Stimulated activated CD4-positive, alpha-beta T cell treated with anti-CD3 and anti-CD28 coated beads, TNF-alpha, amount 100 ng/mL, for 1 hour (primary cell): ENCODE data around the gene JAKMIP2.
"Not testable (repeated sequence)": the region's sequence is repeated elsewhere in the genome, so short reads cannot be mapped to it uniquely, and the experiment has no call there.

Experiments used
- DNase-seq, 3 donors: peaks; one replicate each; pipeline ENCODE4 v3.0.0-alpha.2; 2020; ENCODE audit warnings: low read depth in 3 of 3, low spot score in 1 of 3

JAKMIP2 gene

GRCh38 chr5:147782110-147783028, at the start of gene JAKMIP2:
Gene JAKMIP2, minus strand, starts transcription at chr5:147782728. Its CDS starts 110,922 bp downstream, at chr5:147671806.
- peak; percentile 31 to 73 (median 56) for DNase-seq

GRCh38 chr5:147831465-147831864, 48.9 kb upstream of the JAKMIP2 start, which contains the start of gene SPINK1:
Gene SPINK1, minus strand, starts transcription at chr5:147831671. Its CDS starts 94 bp downstream, at chr5:147831577.
- no peak for DNase-seq

- DNase-seq, result no peak
These were observed 47.5 kb upstream of the JAKMIP2 start for GRCh38 chr5:147830035-147830434.

- DNase-seq, result not testable (repeated sequence)
These were observed 44.5 kb upstream of the JAKMIP2 start for GRCh38 chr5:147827017-147827416.

- DNase-seq, result no peak
These were observed 43.8 kb upstream of the JAKMIP2 start for GRCh38 chr5:147826361-147826760.

GRCh38 chr5:147822686-147823491, 40.4 kb upstream of the JAKMIP2 start:
- peak in 1 of 3 donors; percentile 3 for DNase-seq

- DNase-seq, result not testable (repeated sequence)
These were observed 39.7 kb upstream of the JAKMIP2 start for GRCh38 chr5:147822222-147822621.

- no peak for DNase-seq
These were observed 39.2 kb upstream of the JAKMIP2 start for GRCh38 chr5:147821766-147822165.

- no peak for DNase-seq
These were observed 36.8 kb upstream of the JAKMIP2 start for GRCh38 chr5:147819261-147819770.

GRCh38 chr5:147818290-147818689, 35.8 kb upstream of the JAKMIP2 start:
- no peak for DNase-seq

GRCh38 chr5:147813696-147814095, 31.2 kb upstream of the JAKMIP2 start:
- DNase-seq, result no peak

- DNase-seq, result no peak
These were observed 27.5 kb upstream of the JAKMIP2 start for GRCh38 chr5:147809830-147810666.

- no peak for DNase-seq
These were observed 22.5 kb upstream of the JAKMIP2 start for GRCh38 chr5:147805030-147805454.

- no peak for DNase-seq
These were observed 21.8 kb upstream of the JAKMIP2 start for GRCh38 chr5:147804334-147804733.

GRCh38 chr5:147803926-147804325, 21.4 kb upstream of the JAKMIP2 start:
- no peak for DNase-seq

- DNase-seq, result not testable (repeated sequence)
These were observed 20.6 kb upstream of the JAKMIP2 start for GRCh38 chr5:147803161-147803560.

- no peak for DNase-seq
These were observed 18.9 kb upstream of the JAKMIP2 start for GRCh38 chr5:147801461-147801860.

- no peak for DNase-seq
These were observed 18.0 kb upstream of the JAKMIP2 start for GRCh38 chr5:147800491-147800890.

- DNase-seq, result no peak
These were observed 14.2 kb upstream of the JAKMIP2 start for GRCh38 chr5:147796556-147797308.

- no peak for DNase-seq
These were observed 8.7 kb upstream of the JAKMIP2 start for GRCh38 chr5:147791181-147791580.
